ENCODE data around the gene POR.

DNA sequence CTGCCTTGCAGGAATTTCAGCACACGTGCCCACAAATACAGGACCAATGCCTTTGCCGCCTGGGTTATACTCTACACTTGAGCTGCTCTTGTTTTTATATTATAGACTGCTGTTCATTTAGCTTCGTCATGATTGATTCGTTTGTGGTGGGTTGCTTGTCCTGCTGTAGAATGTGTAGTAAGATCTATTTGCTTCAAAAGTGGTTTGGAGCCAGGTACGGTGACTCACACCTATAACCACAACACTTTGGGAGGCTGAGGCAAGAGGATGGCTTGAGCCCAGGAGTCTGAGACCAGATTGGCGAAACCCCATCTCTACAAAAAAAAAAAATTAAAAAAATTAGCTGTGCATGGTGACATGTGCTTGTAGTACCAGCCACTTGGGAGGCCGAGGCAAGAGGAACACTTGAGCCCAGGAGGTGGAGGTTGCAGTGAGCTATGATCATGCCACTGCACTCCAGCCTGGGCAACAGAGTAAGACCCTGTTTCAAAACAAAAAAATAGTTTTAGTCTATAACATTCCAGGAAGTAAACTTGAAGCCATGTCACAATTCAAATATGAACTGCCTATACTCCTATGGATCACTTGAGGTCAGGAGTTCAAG is 45.1 kb upstream of the POR start:
- no peak for TF ChIP-seq EZH2phosphoT487 (IDR thresholded peaks at IDR 0.05; ENCODE audit: low read depth, severe bottlenecking, unreplicated experiment)
- TF ChIP-seq, protein P1, sequence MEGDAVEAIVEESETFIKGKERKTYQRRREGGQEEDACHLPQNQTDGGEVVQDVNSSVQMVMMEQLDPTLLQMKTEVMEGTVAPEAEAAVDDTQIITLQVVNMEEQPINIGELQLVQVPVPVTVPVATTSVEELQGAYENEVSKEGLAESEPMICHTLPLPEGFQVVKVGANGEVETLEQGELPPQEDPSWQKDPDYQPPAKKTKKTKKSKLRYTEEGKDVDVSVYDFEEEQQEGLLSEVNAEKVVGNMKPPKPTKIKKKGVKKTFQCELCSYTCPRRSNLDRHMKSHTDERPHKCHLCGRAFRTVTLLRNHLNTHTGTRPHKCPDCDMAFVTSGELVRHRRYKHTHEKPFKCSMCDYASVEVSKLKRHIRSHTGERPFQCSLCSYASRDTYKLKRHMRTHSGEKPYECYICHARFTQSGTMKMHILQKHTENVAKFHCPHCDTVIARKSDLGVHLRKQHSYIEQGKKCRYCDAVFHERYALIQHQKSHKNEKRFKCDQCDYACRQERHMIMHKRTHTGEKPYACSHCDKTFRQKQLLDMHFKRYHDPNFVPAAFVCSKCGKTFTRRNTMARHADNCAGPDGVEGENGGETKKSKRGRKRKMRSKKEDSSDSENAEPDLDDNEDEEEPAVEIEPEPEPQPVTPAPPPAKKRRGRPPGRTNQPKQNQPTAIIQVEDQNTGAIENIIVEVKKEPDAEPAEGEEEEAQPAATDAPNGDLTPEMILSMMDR (IDR thresholded peaks at IDR 0.05; ENCODE audit: poor library complexity) = no peak
